ENCODE data around the gene SCAMP1. TPM values are rescaled to one million over a fixed set of nuclear protein-coding genes. Genes with fewer than 3 reads are reported as not detected.

Gene SCAMP1
- total and polyA plus RNA-seq, 2 of the 8 experiments (the other 6 are each of a cell fraction or from before 2014, with no cell fraction given): 18.6 to 55.9 TPM

Small RNA genes lying within 50 kb of the gene (small RNA-seq; reads per million reads assigned to genes)
- gene RF00019 (ENCODE audit: insufficient read depth): not detected
- gene RNU6-183P (ENCODE audit: insufficient read depth): not detected

Other genes with a start within 250 kb of the SCAMP1 start
- gene AP3B1, start 65.9 kb upstream of the SCAMP1 start, total RNA-seq (2021; fragmentation: NEBNext Ultra II Directional; extraction: Animal tissue kit (Norgen Biotek cat#: 25700)): 48.3 and 50.0 TPM in 2 replicates
- gene AP3B1, start 65.9 kb upstream of the SCAMP1 start, polyA plus RNA-seq (2011; rRNA removed): 23.3 and 45.8 TPM in 2 replicates